NCI-H1048 (cell line): ENCODE results near the gene RBM42.
A peak's percentile ranks its signal among the peaks of the same experiment; 100 is the strongest.
"Not testable (repeated sequence)": the region's sequence is repeated elsewhere in the genome, so short reads cannot be mapped to it uniquely, and the experiment has no call there.

Experiments used
- DNase-seq: peaks from one replicate; lab custom pipeline; 2025; lab: John Stamatoyannopoulos, UW

The RBM42 gene, protein sequence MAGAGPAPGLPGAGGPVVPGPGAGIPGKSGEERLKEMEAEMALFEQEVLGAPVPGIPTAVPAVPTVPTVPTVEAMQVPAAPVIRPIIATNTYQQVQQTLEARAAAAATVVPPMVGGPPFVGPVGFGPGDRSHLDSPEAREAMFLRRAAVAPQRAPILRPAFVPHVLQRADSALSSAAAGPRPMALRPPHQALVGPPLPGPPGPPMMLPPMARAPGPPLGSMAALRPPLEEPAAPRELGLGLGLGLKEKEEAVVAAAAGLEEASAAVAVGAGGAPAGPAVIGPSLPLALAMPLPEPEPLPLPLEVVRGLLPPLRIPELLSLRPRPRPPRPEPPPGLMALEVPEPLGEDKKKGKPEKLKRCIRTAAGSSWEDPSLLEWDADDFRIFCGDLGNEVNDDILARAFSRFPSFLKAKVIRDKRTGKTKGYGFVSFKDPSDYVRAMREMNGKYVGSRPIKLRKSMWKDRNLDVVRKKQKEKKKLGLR

DNA sequence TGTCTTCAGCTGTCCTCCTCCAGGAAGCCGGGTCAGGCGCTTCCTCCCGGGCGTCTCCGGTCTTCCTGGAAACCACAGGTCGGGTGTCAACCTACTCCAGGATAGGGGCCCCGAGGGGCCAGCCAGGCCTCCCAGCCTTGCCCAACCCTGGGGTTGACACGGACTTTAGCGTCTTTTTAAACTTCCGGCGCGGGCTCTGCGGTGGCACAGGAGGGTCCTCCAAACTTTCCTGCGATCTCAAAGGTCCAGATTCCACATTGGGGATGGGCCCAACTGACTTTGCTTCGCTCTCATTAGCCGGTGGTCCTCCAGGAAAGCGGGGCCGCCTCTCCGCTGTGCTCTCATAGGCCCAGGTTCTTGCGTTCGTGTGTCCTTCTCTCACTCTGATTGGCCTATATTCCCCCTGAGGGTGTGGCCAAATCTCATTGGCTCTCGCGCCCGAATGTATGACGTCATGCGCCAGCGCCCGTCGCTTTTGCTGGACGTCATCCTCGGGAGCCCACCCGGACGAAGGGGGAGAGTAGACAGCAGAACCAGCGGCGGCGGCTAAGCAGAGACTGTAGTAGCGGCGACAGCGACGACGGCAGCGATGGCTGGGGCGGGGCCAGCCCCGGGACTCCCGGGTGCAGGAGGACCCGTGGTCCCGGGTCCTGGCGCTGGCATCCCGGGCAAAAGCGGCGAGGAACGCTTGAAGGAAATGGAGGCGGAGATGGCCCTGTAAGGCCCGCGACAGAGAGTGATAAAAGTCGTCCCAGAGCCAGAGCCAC, at the start of gene RBM42:
TSS of gene RBM42 (plus strand) at position 472 of the 767 bp plus-strand sequence. CDS start at position 590, 118 bp downstream.
- peak; percentile 98 for DNase-seq

- no peak for DNase-seq
Observed at GRCh38 chr19:35582760-35583159, 46.1 kb upstream of the RBM42 start.

- no peak for DNase-seq
Observed at GRCh38 chr19:35585848-35586247, 43.0 kb upstream of the RBM42 start, which contains the start of gene PMIS2. TSS of gene PMIS2 (plus strand) at chr19:35586173. CDS start at chr19:35586260, 87 bp downstream.

GRCh38 chr19:35587321-35587720, 41.5 kb upstream of the RBM42 start:
- no peak for DNase-seq

DNA sequence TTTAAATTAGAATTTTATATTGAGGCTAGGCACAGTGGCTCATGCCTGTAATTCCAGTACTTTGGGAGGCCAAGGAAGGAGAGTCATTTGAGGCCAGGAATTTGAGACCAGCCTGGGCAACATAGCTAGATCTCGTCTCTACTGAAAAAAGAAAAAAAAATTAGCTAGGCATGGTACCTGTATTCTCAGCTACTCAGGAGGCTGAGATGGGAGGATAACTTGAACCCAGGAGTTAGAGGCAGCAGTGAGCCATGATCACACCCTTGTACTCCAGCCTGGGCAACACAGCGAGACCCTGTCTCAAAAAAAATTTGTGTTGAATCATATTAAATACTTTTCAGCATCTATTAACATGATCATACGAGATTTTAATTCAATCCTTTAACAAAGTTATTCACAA, 38.0 kb upstream of the RBM42 start:
- DNase-seq = no peak

DNA sequence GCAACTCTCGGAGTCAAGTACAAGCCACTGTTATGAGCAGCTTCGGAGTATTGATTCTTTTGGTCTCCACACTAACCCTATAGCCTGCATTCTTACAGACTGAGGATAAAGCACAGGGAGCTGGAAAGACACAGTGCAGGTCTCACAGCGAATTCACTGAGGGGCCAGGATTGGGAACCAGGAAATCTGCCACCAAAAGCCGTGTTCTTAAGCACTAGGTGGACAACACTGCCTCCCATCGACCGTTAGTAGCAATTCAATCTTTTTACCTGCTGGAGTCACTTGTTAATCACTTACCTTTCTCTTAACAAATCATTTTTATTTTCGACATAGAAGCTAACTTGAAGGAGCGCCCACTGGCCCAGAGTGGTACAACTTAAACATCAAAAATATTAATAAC, 36.6 kb upstream of the RBM42 start:
- no peak for DNase-seq

GRCh38 chr19:35595026-35595425, 33.8 kb upstream of the RBM42 start:
- DNase-seq = not testable (repeated sequence)

DNA sequence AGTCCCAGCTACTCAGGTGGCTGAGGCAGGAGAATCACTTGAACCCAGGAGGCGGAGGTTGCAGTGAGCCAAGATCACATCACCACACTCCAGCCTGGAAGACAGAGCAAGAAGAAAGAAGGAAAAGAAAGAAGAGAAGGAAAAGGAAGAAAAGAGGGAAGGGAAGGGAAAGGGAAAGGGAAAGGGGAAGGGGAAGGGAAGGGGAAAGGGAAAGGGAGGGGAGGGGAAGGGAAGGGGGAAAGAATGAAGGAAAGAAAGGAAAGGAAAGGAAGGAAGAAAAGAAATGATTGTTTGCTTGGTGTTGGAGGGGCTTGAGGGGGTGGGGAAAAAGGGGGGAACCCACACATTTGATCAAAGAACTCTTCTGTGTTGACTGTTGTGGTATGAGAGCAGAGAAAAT, 32.9 kb upstream of the RBM42 start:
- DNase-seq = no peak

DNA sequence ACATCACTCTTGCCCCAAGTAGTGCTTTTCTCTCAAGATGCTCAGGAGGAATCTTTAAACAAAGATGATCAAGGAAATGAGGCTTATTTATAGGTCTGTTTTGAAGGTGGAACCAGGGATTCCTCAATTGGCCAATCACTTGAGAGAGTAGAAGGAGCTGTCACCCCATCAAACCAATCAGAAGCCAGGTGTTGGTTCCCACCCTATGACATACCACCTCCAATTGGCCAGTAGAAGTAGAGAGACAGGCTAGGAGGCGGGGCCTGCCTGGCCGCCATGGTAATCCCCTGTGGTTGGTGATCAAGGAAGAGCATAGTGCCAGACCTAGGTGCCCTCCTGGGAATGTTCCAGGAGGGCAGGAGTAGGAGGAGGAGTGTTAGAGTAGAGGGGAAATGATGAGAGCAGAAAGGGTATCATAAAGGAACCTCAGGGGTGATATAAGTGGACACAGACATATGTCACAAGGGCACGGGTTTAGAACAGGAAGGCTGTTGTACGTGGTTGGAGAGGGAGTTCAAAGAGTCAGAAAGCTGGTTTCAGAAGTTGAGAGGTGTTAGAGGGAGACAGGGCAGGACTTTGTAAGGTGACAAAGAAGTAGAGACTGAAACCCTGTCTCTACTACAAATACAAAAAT, 32.4 kb upstream of the RBM42 start:
- DNase-seq = no peak

DNA sequence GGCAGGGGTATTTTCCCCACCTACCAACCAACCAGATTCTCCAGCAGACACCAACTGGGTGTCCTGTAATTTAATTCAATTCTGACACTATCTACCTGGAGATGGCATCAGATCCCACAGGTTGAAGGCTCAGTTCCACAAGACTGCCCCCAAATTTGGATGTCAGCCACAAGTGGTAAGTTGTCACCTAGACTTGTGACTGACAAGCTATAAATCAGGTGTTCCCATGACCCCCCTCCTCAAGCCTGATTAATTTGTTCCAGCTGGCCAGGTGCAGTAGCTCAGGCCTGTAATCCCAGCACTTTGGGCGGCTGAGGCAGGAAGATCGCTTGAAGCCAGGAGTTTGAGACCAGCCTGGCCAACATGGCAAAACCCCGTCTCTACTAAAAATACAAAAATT, 26.9 kb upstream of the RBM42 start:
- no peak for DNase-seq

DNA sequence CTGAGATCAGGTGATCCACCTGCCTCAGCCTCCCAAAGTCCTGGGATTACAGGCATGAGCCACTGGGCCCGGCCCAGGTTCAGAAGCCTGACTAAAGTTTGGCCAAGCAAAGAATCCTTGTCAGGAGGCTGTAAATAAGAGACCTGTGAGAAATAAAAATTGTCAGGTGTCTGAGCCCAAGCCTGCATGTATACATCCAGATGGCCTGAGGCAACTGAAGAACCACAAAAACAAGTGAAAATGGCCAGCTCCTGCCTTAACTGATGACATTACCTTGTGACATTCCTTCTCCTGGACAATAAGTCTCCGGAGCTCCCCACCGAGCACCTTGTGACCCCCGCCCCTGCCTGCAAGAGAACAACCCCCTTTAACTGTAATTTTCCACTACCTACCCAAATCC, 24.4 kb upstream of the RBM42 start:
- DNase-seq = not testable (repeated sequence)

DNA sequence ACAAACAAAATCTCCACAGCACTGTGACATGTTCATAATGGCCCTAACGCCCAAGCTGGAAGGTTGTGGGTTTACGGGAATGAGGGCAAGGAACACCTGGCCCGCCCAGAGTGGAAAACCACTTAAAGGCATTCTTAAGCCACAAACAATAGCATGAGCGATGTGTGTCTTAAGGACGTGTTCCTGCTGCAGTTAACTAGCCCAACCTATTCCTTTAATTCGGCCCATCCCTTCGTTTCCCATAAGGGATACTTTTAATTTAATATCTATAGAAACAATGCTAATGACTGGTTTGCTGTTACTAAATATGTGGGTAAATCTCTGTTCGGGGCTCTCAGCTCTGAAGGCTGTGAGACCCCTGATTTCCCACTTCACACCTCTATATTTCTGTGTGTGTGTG, 21.7 kb upstream of the RBM42 start:
- DNase-seq = not testable (repeated sequence)

- no peak for DNase-seq
Observed at GRCh38 chr19:35607661-35608060, 21.2 kb upstream of the RBM42 start.

- no peak for DNase-seq
Observed at GRCh38 chr19:35608251-35608650, 20.6 kb upstream of the RBM42 start.

GRCh38 chr19:35609851-35610353, 18.9 kb upstream of the RBM42 start:
- no peak for DNase-seq

DNA sequence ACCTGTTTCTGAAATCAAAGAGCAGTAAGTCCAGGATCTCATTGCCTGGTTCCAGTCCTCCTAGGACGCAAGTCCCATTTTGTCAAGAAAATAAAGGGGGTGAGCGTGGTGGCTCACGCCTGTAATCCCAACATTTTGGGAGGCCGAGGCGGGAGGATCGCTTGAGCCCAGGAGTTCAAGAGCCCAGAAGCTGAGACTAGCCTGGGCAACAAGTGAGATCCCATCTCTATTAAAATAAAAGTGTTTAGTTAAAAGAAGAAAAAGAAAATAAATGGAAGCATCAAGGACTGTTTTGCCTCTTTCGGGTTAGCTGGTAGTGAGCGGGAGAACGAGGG, 16.6 kb upstream of the RBM42 start:
- DNase-seq = no peak

DNA sequence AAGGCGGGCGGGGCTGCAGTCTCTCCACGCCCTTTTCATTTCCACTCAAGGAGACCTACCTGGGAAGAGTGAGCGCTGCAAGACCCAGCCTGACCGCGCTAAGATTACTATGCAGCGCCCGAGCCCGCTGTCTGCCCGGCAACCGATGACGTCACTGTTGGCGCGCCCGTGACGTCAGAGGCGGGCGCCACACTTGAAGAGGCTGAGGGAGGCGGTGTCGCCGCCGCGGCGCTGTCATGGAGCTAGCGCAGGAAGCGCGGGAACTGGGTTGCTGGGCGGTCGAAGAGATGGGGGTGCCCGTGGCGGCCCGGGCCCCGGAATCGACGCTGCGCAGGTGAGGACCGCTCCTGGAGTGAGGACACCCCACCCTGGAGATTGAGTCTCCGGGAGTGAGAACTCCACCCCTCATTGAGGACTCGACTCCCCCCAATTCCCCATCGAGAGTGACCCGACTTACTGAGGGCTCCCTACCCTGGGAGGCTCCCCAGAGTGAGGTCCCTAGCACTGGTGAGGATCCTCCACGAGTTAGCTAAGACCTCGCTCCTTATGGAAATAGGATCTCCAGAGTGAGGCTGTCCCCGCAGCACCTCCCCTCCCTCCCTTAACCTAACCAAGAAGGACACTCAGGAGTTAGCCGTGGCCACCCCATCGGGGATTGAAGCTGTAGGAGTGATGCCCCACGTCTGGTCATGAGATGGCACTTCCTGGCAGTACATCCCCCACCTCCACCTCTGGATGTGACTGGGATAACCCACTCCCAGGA, 16.1 kb upstream of the RBM42 start, which contains the start of gene HAUS5:
TSS of gene HAUS5 (plus strand) at position 177 of the 763 bp plus-strand sequence. CDS start at position 237, 60 bp downstream.
- DNase-seq = peak; percentile 80

GRCh38 chr19:35613574-35613973, 15.3 kb upstream of the RBM42 start:
- DNase-seq = no peak

- no peak for DNase-seq
Observed at GRCh38 chr19:35615036-35615435, 13.8 kb upstream of the RBM42 start.

- no peak for DNase-seq
Observed at GRCh38 chr19:35618857-35619256, 10.0 kb upstream of the RBM42 start.

DNA sequence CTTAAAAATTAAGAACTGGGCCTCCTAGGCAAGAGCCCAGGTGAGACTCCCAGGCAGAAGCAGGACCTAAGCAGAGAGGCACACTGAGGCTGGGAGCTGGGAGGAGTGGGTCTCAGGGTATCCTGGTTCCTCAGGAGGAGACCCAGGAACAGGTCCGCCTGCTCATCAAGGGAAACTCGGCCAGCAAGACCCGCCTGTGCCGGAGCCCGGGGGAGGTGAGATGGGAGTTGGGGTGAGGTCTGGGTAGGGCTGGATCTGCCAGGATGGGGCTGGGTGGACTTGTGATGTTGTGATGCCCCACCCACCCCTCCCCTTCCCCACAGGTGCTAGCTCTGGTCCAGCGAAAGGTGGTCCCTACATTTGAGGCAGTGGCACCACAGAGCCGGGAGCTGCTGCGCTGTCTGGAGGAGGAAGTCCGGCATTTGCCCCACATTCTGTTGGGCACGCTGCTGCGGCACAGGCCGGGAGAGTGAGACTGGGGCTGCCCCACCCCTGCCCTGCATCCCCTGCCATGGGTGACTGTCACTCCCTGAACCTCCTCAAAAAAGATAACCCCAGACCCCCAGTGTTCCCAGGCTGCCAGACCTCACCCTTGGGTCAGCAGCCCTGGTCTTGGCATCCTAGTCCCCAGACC, 9.4 kb upstream of the RBM42 start:
- DNase-seq = no peak
